ENCODE results near the gene DCXR.

DNA sequence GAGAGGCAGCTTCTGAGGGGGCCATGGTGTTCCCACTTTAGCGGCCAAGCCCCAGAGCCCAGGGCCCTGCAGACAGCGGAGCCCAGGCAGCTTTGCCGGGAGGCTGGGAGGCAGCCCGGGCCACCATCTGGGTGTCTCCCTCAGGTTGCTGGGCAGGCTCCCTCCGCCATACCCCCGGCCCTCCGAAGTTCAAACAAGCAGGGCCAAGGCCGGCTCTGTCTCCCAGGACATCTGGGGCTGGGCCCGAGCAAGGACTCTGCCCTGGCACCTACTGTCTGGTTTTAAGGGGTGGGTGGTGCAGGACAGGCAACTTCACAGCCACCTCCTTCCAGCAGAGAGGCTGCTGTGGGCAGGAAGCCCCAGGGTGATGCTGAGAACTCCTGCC, 25.5 kb upstream of the DCXR start:
- TF ChIP-seq, protein P1, sequence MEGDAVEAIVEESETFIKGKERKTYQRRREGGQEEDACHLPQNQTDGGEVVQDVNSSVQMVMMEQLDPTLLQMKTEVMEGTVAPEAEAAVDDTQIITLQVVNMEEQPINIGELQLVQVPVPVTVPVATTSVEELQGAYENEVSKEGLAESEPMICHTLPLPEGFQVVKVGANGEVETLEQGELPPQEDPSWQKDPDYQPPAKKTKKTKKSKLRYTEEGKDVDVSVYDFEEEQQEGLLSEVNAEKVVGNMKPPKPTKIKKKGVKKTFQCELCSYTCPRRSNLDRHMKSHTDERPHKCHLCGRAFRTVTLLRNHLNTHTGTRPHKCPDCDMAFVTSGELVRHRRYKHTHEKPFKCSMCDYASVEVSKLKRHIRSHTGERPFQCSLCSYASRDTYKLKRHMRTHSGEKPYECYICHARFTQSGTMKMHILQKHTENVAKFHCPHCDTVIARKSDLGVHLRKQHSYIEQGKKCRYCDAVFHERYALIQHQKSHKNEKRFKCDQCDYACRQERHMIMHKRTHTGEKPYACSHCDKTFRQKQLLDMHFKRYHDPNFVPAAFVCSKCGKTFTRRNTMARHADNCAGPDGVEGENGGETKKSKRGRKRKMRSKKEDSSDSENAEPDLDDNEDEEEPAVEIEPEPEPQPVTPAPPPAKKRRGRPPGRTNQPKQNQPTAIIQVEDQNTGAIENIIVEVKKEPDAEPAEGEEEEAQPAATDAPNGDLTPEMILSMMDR (IDR thresholded peaks at IDR 0.05): no peak
- TF ChIP-seq POLR2A (IDR thresholded peaks at IDR 0.05; ENCODE audit: low read depth): no peak
